ENCODE measurements around the gene GRIN2A. TPM values are rescaled to one million over a fixed set of nuclear protein-coding genes. Genes with fewer than 3 reads are reported as not detected.

GRIN2A gene
- total RNA-seq, 3 donors from 2014 or later, result 0.29 to 0.33 TPM; not detected in 1

DNA sequence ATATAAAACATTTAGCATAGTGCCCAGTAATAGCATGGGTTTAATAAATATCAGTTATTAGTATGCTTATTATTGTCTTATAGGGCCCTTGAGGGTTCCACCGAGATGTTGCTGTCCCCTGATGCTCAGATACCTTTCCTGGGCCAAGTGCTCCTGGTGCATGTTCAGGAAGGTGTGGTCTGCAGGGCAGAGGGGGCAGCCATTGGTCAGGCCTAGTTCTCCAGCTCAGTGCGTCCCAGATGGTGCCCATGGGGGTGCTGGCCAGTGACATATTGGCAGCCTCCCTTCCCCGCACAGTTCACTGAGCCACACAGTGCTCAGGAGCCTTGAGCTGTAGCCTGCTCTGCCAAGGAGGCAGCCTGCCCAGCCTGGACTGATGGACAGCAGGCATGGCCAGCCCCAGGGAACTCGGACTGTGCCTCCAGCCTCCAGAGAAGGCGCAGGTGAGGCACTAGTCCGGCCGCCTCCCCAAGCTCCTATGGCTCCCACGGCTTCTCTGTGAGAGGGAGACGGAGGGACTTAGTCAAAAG lies 7.7 kb upstream of the GRIN2A start:
- no peak for DNase-seq (ENCODE audit: low spot score in 2 of 2)

DNA sequence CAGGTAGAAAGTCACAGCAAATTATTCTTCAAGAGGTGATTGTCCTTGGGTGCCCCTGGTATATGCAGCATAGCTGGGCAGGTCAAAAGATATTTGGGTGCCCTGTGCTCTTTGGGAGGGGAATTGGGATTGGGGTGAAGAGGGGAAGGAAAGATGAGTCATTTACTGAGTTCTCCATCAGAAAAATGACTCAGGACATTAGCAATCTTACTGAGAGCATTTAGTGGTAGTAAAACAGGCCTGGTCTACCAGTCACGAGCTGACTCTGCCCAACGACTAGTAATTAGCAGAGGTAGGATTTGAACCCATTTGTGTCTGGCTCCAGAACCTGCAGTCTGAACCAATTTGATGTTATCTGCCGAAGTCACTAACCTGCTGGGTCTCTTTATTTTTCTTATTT lies 6.0 kb upstream of the GRIN2A start:
- H3K9me3 ChIP-seq, result no peaks in the 10 kb centered on the region
- no peak for DNase-seq (ENCODE audit: low spot score in 2 of 2)
- no peak overlapping the region for H3K27ac ChIP-seq
- no peaks in the 10 kb centered on the region for H3K4me1 ChIP-seq
- no peak overlapping the region for H3K4me3 ChIP-seq
- H3K27me3 ChIP-seq, result peaks cover 0 to 21% of the 10 kb centered on the region in 2 donors
- H3K36me3 ChIP-seq, result no peaks in the 10 kb centered on the region
- TF ChIP-seq POLR2A (IDR thresholded peaks at IDR 0.05) (no peak), POLR2AphosphoS5 (IDR thresholded peaks at IDR 0.05) (no peak)
- TF ChIP-seq, protein P1, sequence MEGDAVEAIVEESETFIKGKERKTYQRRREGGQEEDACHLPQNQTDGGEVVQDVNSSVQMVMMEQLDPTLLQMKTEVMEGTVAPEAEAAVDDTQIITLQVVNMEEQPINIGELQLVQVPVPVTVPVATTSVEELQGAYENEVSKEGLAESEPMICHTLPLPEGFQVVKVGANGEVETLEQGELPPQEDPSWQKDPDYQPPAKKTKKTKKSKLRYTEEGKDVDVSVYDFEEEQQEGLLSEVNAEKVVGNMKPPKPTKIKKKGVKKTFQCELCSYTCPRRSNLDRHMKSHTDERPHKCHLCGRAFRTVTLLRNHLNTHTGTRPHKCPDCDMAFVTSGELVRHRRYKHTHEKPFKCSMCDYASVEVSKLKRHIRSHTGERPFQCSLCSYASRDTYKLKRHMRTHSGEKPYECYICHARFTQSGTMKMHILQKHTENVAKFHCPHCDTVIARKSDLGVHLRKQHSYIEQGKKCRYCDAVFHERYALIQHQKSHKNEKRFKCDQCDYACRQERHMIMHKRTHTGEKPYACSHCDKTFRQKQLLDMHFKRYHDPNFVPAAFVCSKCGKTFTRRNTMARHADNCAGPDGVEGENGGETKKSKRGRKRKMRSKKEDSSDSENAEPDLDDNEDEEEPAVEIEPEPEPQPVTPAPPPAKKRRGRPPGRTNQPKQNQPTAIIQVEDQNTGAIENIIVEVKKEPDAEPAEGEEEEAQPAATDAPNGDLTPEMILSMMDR (IDR thresholded peaks at IDR 0.05), result no peak
- intact Hi-C loops (cut with DNase I; ENCODE audit: low total_unique reads), result no loop called here

More for the DNA sequence above, 7.7 kb upstream of the GRIN2A start:
- Histone ChIP-seq H3K9me3 (no peaks in the 10 kb centered on the region), H3K27me3 (peaks cover 0 to 11% of the 10 kb centered on the region in 2 donors), H3K36me3 (no peaks in the 10 kb centered on the region), H3K27ac (no peak overlapping the region), H3K4me3 (no peak overlapping the region), H3K4me1 (no peaks in the 10 kb centered on the region)
- intact Hi-C loops (cut with DNase I; ENCODE audit: low total_unique reads), result no loop called here
- TF ChIP-seq POLR2A (IDR thresholded peaks at IDR 0.05) (no peak), POLR2AphosphoS5 (IDR thresholded peaks at IDR 0.05) (no peak)
- TF ChIP-seq, protein P1 (IDR thresholded peaks at IDR 0.05), result no peak

DNA sequence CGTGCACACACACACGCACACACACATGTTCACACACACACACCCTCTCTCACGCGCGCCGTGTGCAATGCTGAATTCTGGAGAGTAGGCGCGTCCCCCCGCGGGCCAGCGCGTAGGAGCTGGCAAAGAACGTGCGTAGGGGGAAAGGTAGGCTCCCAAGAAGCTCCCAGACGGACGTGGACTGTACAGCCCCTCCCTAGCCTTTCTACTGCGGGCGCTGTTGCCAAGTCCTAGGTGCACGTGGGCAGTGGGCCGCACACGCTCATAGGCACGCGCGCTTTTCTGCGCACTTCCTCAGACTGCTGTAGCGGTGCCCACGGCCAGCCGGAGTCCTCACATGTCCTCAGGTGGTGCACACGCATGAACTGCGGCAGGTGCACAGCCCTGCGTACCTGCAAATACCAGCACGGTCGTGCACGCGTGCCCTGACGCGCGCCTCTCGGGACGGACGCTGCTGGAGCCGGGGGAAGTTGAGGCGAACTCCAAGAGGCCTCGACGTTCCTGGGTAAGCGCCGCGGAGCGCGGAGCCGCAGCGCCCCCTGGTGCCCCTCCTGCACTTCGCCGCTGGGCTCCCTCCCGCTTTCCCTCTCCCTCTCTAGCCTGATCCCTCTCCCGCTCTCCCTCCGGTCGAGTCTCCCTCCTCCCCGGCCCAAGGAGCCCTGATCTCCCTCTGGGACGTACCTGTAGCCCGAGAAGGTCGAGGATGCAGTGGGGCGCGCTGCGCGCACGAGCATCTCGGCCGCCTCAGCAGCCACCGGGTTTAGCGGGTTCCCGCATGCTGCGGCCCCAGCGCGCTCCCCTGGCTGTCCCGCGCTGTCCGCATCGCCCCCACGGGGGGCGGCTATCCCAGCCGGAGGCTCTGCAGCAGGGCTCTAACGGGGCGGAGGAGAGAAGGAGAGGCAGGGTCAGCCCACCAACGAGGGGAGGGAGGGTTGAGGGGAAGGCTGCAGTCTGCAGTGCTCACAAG lies 749 bp downstream of the GRIN2A start:
- intact Hi-C loops (cut with DNase I; ENCODE audit: low total_unique reads), result no loop called here
- DNase-seq (ENCODE audit: low spot score in 2 of 2), result peak; percentile 32 to 65
- peaks cover 5 to 57% of the 10 kb centered on the region in 2 donors for H3K27me3 ChIP-seq
- H3K9me3 ChIP-seq, result no peaks in the 10 kb centered on the region
- peaks cover 0 to 6% of the 10 kb centered on the region in 2 donors for H3K4me1 ChIP-seq
- no peaks in the 10 kb centered on the region for H3K36me3 ChIP-seq
- H3K27ac ChIP-seq, result no peak overlapping the region
- H3K4me3 ChIP-seq, result peak overlapping the region; percentile 21 to 62 (median 37)
- TF ChIP-seq, protein P1 (IDR thresholded peaks at IDR 0.05), result peak; percentile 38 to 88 (median 87)
- TF ChIP-seq POLR2A (IDR thresholded peaks at IDR 0.05), result no peak

DNA sequence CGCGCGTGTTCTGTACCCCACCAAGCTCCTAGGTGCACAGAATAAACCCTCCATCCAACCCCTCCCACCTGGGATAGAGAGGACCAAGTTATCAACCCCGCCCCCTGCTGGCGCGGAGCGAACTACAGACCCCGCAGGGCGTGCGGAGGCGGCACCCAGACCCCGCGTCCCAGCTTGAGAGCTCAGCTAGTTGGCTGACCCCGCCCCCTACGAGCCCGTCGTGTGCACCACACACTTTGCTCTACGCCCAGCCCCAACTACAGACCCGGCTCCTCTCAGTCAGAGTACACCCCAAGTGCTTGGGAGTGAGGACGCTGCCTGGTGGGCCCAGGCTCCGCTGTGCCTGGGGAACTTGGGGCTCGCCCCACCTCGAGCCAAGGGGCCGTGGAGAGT lies 1.5 kb downstream of the GRIN2A start:
- no peaks in the 10 kb centered on the region for H3K36me3 ChIP-seq
- TF ChIP-seq, protein P1 (IDR thresholded peaks at IDR 0.05), result no peak
- TF ChIP-seq POLR2A (IDR thresholded peaks at IDR 0.05) (no peak), POLR2AphosphoS5 (IDR thresholded peaks at IDR 0.05) (no peak)
- H3K4me3 ChIP-seq, result peak overlapping the region in 2 of 3 donors; percentile 37 to 62
- H3K4me1 ChIP-seq, result peaks cover 0 to 6% of the 10 kb centered on the region in 2 donors
- no peaks in the 10 kb centered on the region for H3K9me3 ChIP-seq
- intact Hi-C loops (cut with DNase I; ENCODE audit: low total_unique reads), result no loop called here
- H3K27ac ChIP-seq, result no peak overlapping the region
- H3K27me3 ChIP-seq, result peaks cover 5 to 53% of the 10 kb centered on the region in 2 donors
- no peak for DNase-seq (ENCODE audit: low spot score in 2 of 2)
